OCI-LY1 (cell line): ENCODE results near the gene GATM.

Experiments
- H2AFZ ChIP-seq: fragments of 200-600 bp; sonication (generic), shearing (Covaris generic); 2 replicates; pipeline ENCODE4 v1.6.0; 2014; ENCODE audit warnings: antibody characterized with exemption, mild to moderate bottlenecking, low read length
- H3F3A ChIP-seq: fragments of 200-600 bp; sonication (generic), shearing (Covaris generic); 2 replicates; pipeline ENCODE4 v1.6.0; 2014; ENCODE audit warnings: mild to moderate bottlenecking, antibody characterized with exemption, low read length, moderate library complexity; ENCODE audit not compliant: insufficient read depth
- H3K27ac ChIP-seq: fragments of 200-600 bp; sonication (generic); 2 replicates; pipeline ENCODE4 v1.5.1; 2014; ENCODE audit warnings: low read length, mixed run types, mild to moderate bottlenecking, low read depth; ENCODE audit not compliant: poor library complexity, severe bottlenecking
- H3K27me3 ChIP-seq: fragments of 200-600 bp; sonication (generic); 2 replicates; pipeline ENCODE4 v1.6.0; 2014; ENCODE audit warnings: antibody characterized with exemption, mild to moderate bottlenecking, low read length, moderate library complexity; ENCODE audit not compliant: insufficient read depth
- H3K36me3 ChIP-seq: fragments of 200-600 bp; sonication (generic); 2 replicates; pipeline ENCODE4 v1.6.1; 2014; ENCODE audit warnings: mild to moderate bottlenecking, antibody characterized with exemption, low read length, moderate library complexity, mixed read lengths; ENCODE audit not compliant: insufficient read depth
- H3K4me1 ChIP-seq: fragments of 200-600 bp; sonication (generic); 2 replicates; pipeline ENCODE4 v1.5.1; 2014; ENCODE audit warnings: mild to moderate bottlenecking, low read length, moderate library complexity; ENCODE audit not compliant: insufficient read depth, severe bottlenecking
- H3K4me2 ChIP-seq: fragments of 200-600 bp; sonication (generic), shearing (Covaris generic); 2 replicates; pipeline ENCODE4 v1.6.1; 2014; ENCODE audit warnings: low read length
- H3K4me3 ChIP-seq: fragments of 200-600 bp; sonication (generic); 2 replicates; pipeline ENCODE4 v1.5.1; 2014; ENCODE audit warnings: low read length, low read depth, mild to moderate bottlenecking, mixed read lengths; ENCODE audit not compliant: poor library complexity, severe bottlenecking
- H3K79me2 ChIP-seq: fragments of 200-600 bp; shearing (Covaris generic); 2 replicates; pipeline ENCODE4 v1.6.1; 2016; ENCODE audit warnings: mixed run types, low read length, mixed read lengths; ENCODE audit not compliant: insufficient read depth
- H3K9ac ChIP-seq: fragments of 200-600 bp; sonication (generic), shearing (Covaris generic); 2 replicates; pipeline ENCODE4 v1.6.1; 2014; ENCODE audit warnings: mild to moderate bottlenecking, low read length, mixed read lengths
- H3K9me2 ChIP-seq: fragments of 200-600 bp; sonication (generic), shearing (Covaris generic); 2 replicates; pipeline ENCODE4 v1.6.1; 2014; ENCODE audit warnings: low read depth, mild to moderate bottlenecking, low read length, mixed read lengths
- H3K9me3 ChIP-seq: fragments of 200-600 bp; shearing (Covaris generic); 2 replicates; pipeline ENCODE4 v1.6.1; 2014; ENCODE audit warnings: low read length, mixed read lengths
- H4K20me1 ChIP-seq: fragments of 200-600 bp; sonication (generic), shearing (Covaris generic); 2 replicates; pipeline ENCODE4 v1.6.0; 2016; ENCODE audit warnings: mild to moderate bottlenecking, low read length; ENCODE audit not compliant: insufficient read depth
- EZH2 ChIP-seq: fragments of 200-600 bp; sonication (generic), shearing (Covaris generic); IDR thresholded peaks from 2 replicates; pipeline ENCODE4 v1.8.0; 2017; ENCODE audit warnings: borderline replicate concordance, mixed run types, mild to moderate bottlenecking, antibody characterized with exemption, low read length, moderate library complexity, mixed read lengths
- TF ChIP-seq, protein P1 (sequence below): fragments of 200-600 bp; sonication (generic), shearing (Covaris generic); IDR thresholded peaks from 2 replicates; pipeline ENCODE4 v1.5.1; 2017; ENCODE audit warnings: mild to moderate bottlenecking, antibody characterized with exemption, low read length, moderate library complexity, mixed read lengths

The GATM gene

DNA sequence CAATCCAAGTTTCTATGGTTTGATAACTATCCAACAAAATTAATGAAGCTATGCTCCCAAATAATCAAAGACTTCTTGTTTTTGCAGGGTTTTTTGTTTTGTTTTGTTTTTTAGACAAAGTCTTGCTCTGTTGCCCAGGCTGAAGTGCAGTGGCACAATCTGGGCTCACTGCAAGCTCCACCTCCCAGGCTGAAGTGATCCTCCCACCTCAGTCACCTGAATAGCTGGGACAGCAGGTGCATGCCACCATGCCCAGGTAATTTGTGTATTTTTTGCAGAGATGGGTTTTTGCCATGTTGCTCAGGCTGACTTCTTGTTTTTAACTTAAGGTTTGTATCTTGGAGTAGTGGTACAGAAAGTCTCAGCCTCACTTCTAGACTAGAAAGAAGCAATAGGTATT, 11.0 kb upstream of the GATM start:
- no peak overlapping the region for H3K9ac ChIP-seq
- no peaks in the 10 kb centered on the region for H3F3A ChIP-seq
- H3K79me2 ChIP-seq, result no peaks in the 10 kb centered on the region
- no peak overlapping the region for H3K27ac ChIP-seq
- TF ChIP-seq EZH2, result no peak
- TF ChIP-seq, protein P1, sequence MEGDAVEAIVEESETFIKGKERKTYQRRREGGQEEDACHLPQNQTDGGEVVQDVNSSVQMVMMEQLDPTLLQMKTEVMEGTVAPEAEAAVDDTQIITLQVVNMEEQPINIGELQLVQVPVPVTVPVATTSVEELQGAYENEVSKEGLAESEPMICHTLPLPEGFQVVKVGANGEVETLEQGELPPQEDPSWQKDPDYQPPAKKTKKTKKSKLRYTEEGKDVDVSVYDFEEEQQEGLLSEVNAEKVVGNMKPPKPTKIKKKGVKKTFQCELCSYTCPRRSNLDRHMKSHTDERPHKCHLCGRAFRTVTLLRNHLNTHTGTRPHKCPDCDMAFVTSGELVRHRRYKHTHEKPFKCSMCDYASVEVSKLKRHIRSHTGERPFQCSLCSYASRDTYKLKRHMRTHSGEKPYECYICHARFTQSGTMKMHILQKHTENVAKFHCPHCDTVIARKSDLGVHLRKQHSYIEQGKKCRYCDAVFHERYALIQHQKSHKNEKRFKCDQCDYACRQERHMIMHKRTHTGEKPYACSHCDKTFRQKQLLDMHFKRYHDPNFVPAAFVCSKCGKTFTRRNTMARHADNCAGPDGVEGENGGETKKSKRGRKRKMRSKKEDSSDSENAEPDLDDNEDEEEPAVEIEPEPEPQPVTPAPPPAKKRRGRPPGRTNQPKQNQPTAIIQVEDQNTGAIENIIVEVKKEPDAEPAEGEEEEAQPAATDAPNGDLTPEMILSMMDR, result no peak
- H4K20me1 ChIP-seq, result no peaks in the 10 kb centered on the region
- H3K9me2 ChIP-seq, result no peaks in the 10 kb centered on the region
- H2AFZ ChIP-seq, result no peak overlapping the region
- peaks cover 13% of the 10 kb centered on the region for H3K4me1 ChIP-seq
- no peak overlapping the region for H3K4me2 ChIP-seq
- no peaks in the 10 kb centered on the region for H3K9me3 ChIP-seq
- no peaks in the 10 kb centered on the region for H3K36me3 ChIP-seq
- no peaks in the 10 kb centered on the region for H3K27me3 ChIP-seq
- H3K4me3 ChIP-seq, result no peak overlapping the region

DNA sequence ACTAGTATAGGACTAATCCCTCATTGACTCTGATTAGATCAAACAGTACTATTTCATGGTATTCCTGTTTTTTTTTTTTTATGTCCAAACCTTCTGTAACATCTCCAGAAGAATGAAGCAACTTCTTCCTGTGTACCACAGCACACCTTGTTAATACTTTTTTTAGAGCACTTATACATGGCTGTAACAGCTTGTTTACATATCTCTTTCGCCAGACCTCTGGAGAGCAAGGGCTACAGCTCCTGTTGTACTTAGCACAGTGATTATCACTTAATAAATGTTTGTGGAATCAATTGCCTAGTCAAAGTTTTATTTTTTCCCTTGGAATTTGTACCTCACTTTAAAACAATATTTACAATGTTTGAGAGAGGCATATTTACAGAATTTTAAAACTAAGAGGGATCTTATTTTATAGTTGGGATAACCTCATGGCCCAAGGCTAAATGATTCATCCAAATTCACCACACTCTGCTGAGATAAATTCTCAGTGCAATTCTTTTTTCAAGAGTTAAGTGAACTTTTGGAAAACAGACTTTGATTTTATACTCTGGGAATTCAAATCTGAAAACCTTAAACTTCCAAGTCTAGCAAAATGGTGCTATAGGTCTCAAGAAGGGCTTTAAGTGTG, 9.2 kb upstream of the GATM start:
- Histone ChIP-seq H3K4me3 (no peak overlapping the region), H3K4me1 (peaks cover 11% of the 10 kb centered on the region), H3K27ac (no peak overlapping the region), H3K9me3 (no peaks in the 10 kb centered on the region), H3K79me2 (no peaks in the 10 kb centered on the region), H4K20me1 (no peaks in the 10 kb centered on the region), H3K36me3 (no peaks in the 10 kb centered on the region), H3K9ac (no peak overlapping the region), H3K9me2 (no peaks in the 10 kb centered on the region), H2AFZ (no peak overlapping the region), H3K27me3 (no peaks in the 10 kb centered on the region), H3F3A (no peaks in the 10 kb centered on the region), H3K4me2 (no peak overlapping the region)
- TF ChIP-seq EZH2, result no peak

DNA sequence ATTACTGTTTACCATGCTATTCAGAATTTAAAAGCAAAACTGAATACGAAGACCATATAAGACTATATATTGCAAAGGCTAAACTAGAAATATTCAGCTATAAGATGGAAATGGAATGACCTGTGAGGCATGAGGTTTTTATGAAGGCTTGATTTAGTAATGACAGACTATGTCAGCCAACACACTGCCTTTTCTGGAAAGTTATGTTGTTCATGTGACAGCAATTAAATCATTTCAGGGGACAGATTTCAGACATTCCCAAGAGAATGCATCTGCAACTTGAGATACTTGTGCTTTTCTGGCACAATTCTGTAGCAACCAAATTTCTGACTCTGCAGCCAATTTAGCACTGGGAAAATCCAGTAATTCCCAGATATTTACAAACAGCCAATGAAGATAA, 8.6 kb upstream of the GATM start:
- Histone ChIP-seq H3F3A (no peaks in the 10 kb centered on the region), H3K79me2 (no peaks in the 10 kb centered on the region), H4K20me1 (no peaks in the 10 kb centered on the region), H3K4me2 (no peak overlapping the region), H3K4me1 (peaks cover 6% of the 10 kb centered on the region), H3K36me3 (no peaks in the 10 kb centered on the region), H3K9me3 (no peaks in the 10 kb centered on the region), H3K9me2 (no peaks in the 10 kb centered on the region), H3K9ac (no peak overlapping the region), H3K27ac (no peak overlapping the region), H3K4me3 (no peak overlapping the region), H2AFZ (no peak overlapping the region), H3K27me3 (no peaks in the 10 kb centered on the region)
- TF ChIP-seq EZH2, result no peak
- TF ChIP-seq, protein P1, result no peak

DNA sequence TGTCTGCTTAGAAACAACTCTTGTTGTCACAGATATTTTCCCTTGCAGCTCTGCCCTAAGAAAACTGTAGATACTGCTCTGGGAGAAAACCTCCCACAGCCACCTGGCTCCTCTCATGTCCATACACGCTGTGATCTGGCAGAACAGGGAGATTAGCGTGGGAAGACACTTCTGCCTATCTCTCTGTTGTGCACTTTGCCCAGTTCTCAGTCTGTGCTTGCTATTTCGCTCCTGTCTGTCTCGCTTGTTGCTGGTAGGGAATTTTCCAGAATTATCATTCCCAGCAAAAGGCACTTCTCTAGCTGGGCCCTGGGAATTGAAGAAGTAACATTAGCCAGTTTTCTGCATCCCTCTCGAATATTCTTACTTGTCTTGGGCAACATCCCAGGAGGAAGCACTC, 8.1 kb upstream of the GATM start:
- no peaks in the 10 kb centered on the region for H3K79me2 ChIP-seq
- no peaks in the 10 kb centered on the region for H3K27me3 ChIP-seq
- no peaks in the 10 kb centered on the region for H3K9me2 ChIP-seq
- H3K36me3 ChIP-seq, result no peaks in the 10 kb centered on the region
- no peak for TF ChIP-seq EZH2
- TF ChIP-seq, protein P1, result no peak
- no peak overlapping the region for H3K27ac ChIP-seq
- H3K4me3 ChIP-seq, result no peak overlapping the region
- no peak overlapping the region for H3K9ac ChIP-seq
- peaks cover under 1% of the 10 kb centered on the region for H3K4me1 ChIP-seq
- no peak overlapping the region for H2AFZ ChIP-seq
- H3K9me3 ChIP-seq, result no peaks in the 10 kb centered on the region
- no peaks in the 10 kb centered on the region for H4K20me1 ChIP-seq
- no peak overlapping the region for H3K4me2 ChIP-seq
- no peaks in the 10 kb centered on the region for H3F3A ChIP-seq
